Gastroesophageal sphincter (tissue), 4 donors: Measurements from ENCODE around the gene BMP5. TPM values are rescaled to one million over a fixed set of nuclear protein-coding genes. Genes with fewer than 3 reads are reported as not detected.

Experiments used
- ATAC-seq: fragments of 150-250 bp; one replicate; pipeline ENCODE4 v1.9.1; 2016; ENCODE audit warnings: mild to moderate bottlenecking, moderate library complexity
- H3K27ac ChIP-seq, 4 donors: fragments of 200-600 bp; sonication (generic) in 3 of 4; 1 replicate in 3 of 4; 2 replicates in 1 of 4; pipeline ENCODE4 v1.5.1; 2016 to 2019
- H3K27me3 ChIP-seq: fragments of 200-600 bp; sonication (generic); one replicate; pipeline ENCODE4 v1.5.1; 2019
- H3K36me3 ChIP-seq, 2 donors: fragments of 200-600 bp; sonication (generic); one replicate each; pipeline ENCODE4 v1.5.1; 2019; ENCODE audit warnings: control low read depth in 1 of 2
- H3K4me1 ChIP-seq, 3 donors: fragments of 200-600 bp; sonication (generic); 1 replicate in 2 of 3; 2 replicates in 1 of 3; pipeline ENCODE4 v1.5.1; 2016 to 2019; ENCODE audit warnings: control low read depth in 2 of 3
- H3K4me3 ChIP-seq, 2 donors: fragments of 200-600 bp; sonication (generic); one replicate each; pipeline ENCODE4 v1.5.1; 2019; ENCODE audit warnings: mild to moderate bottlenecking in 1 of 2, moderate library complexity in 1 of 2
- H3K9me3 ChIP-seq, 3 donors: fragments of 200-600 bp; sonication (generic); one replicate each; pipeline ENCODE4 v1.5.1; 2017 to 2019; ENCODE audit warnings: control low read depth in 2 of 3
- EP300 ChIP-seq: sonication (generic); formaldehyde crosslinking; IDR thresholded peaks from one replicate; pipeline ENCODE4 v1.6.1; 2017; ENCODE audit warnings: antibody characterized with exemption, mild to moderate bottlenecking
- POLR2A ChIP-seq, 2 donors: fragments of 450-650 bp; IDR thresholded peaks; one replicate each; pipeline ENCODE4 v1.6.1; 2017; ENCODE audit warnings: antibody characterized with exemption in 2 of 2, mild to moderate bottlenecking in 2 of 2, moderate library complexity in 1 of 2
- POLR2AphosphoS5 ChIP-seq: sonication (generic); formaldehyde crosslinking; IDR thresholded peaks from one replicate; pipeline ENCODE4 v1.6.1; 2017; ENCODE audit warnings: antibody characterized with exemption
- WGBS, 2 donors: methylation state at CpG; one replicate each; pipeline ENCODE4 v1.1.5; 2018; ENCODE audit warnings: low coverage in 1 of 2; 5-methylcytosine and 5-hydroxymethylcytosine counted together
- total RNA-seq, 4 donors: library from RNA; depleted of rRNA; stranded (reverse); fragments of >200 nt; gene quantifications; one replicate each; pipeline ENCODE4 v1.1.0, GENCODE V29; 2016
- TF ChIP-seq, protein P1 (sequence below), 4 experiments: fragments of 200-600 bp in 2 of 4; fragments of 450-650 bp in 2 of 4; sonication (generic) in 1 of 4; IDR thresholded peaks; one replicate each; pipeline ENCODE4 v1.5.1; 2017 to 2019; ENCODE audit warnings: antibody characterized with exemption in 4 of 4, mild to moderate bottlenecking in 2 of 4, moderate library complexity in 2 of 4

BMP5 gene
- total RNA-seq, 4 donors from 2014 or later, result 0.40 to 2.6 (median 0.89) TPM

- 56 to 83% methylated on average over 4 of the region's 4 CpGs for WGBS, 2 donors
- no peak for TF ChIP-seq POLR2AphosphoS5
- TF ChIP-seq, protein P1, sequence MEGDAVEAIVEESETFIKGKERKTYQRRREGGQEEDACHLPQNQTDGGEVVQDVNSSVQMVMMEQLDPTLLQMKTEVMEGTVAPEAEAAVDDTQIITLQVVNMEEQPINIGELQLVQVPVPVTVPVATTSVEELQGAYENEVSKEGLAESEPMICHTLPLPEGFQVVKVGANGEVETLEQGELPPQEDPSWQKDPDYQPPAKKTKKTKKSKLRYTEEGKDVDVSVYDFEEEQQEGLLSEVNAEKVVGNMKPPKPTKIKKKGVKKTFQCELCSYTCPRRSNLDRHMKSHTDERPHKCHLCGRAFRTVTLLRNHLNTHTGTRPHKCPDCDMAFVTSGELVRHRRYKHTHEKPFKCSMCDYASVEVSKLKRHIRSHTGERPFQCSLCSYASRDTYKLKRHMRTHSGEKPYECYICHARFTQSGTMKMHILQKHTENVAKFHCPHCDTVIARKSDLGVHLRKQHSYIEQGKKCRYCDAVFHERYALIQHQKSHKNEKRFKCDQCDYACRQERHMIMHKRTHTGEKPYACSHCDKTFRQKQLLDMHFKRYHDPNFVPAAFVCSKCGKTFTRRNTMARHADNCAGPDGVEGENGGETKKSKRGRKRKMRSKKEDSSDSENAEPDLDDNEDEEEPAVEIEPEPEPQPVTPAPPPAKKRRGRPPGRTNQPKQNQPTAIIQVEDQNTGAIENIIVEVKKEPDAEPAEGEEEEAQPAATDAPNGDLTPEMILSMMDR (IDR thresholded peaks at IDR 0.05), result no peak
- TF ChIP-seq EP300, result no peak
- TF ChIP-seq POLR2A (IDR thresholded peaks at IDR 0.05), result no peak
- ATAC-seq, result no peak
Observed at GRCh38 chr6:55836945-55837344, 38.4 kb downstream of the BMP5 start.

GRCh38 chr6:55836481-55836880 is 38.9 kb downstream of the BMP5 start:
- Histone ChIP-seq H3K27ac (no peak overlapping the region), H3K27me3 (no peaks in the 10 kb centered on the region), H3K4me1 (no peaks in the 10 kb centered on the region), H3K9me3 (no peaks in the 10 kb centered on the region), H3K4me3 (no peak overlapping the region), H3K36me3 (no peaks in the 10 kb centered on the region)
- TF ChIP-seq POLR2A (IDR thresholded peaks at IDR 0.05) (no peak), EP300 (no peak), POLR2AphosphoS5 (no peak)
- TF ChIP-seq, protein P1 (IDR thresholded peaks at IDR 0.05), result no peak
- 16 to 18% methylated on average over 3 of the region's 3 CpGs for WGBS, 2 donors
- no peak for ATAC-seq

More at GRCh38 chr6:55836945-55837344, 38.4 kb downstream of the BMP5 start:
- H3K4me3 ChIP-seq, result no peak overlapping the region
- H3K27ac ChIP-seq, result no peak overlapping the region
- no peaks in the 10 kb centered on the region for H3K4me1 ChIP-seq
- no peaks in the 10 kb centered on the region for H3K9me3 ChIP-seq
- H3K36me3 ChIP-seq, result no peaks in the 10 kb centered on the region
- H3K27me3 ChIP-seq, result no peaks in the 10 kb centered on the region

DNA sequence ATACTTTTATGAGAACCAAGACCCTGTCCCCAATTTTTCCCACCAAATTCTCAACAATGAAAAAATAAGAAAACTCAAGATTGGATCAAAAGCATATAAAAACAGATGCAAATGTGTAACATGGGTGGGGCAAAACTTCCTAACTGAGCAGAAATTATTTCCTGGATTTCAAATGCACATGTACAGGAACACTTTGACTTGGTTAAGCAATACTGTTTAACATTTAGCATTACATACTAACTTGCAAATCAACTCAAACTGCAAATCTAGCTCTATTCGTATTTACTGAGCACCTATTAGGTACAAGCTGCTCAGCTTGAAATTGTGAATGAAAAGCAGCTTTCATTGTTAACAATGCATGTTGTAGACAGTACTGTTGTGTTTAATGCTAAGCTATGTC is 40.2 kb downstream of the BMP5 start:
- Histone ChIP-seq H3K4me1 (no peaks in the 10 kb centered on the region), H3K4me3 (no peak overlapping the region), H3K27ac (no peak overlapping the region), H3K9me3 (no peaks in the 10 kb centered on the region), H3K27me3 (no peaks in the 10 kb centered on the region), H3K36me3 (no peaks in the 10 kb centered on the region)
- ATAC-seq, result no peak
- TF ChIP-seq POLR2A (IDR thresholded peaks at IDR 0.05) (no peak), EP300 (no peak)
- TF ChIP-seq, protein P1 (IDR thresholded peaks at IDR 0.05), result no peak
- 60 to 75% methylated on average over 1 of the region's 1 CpG for WGBS, 2 donors

DNA sequence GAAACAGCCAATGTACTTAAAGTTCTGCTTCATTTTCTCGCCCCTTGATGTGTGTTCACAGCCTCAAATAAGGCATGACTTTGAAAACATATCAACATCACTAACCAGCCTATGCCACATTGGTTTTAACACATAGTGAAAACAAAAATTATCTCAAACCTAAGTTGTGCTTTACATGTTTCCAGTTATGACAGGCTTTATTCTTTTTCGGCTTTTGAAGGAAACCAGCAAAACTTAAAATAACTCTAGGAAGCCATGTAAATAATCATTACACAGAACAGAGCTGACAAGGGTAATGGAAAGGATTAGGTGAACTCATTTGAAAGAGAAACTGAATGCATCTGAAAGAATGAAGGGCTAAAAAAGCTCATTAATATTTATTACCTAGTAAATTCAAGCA is 42.1 kb downstream of the BMP5 start:
- no peak overlapping the region for H3K27ac ChIP-seq
- no peaks in the 10 kb centered on the region for H3K36me3 ChIP-seq
- H3K27me3 ChIP-seq, result no peaks in the 10 kb centered on the region
- H3K9me3 ChIP-seq, result no peaks in the 10 kb centered on the region
- no peak for ATAC-seq
- TF ChIP-seq EP300 (no peak), POLR2AphosphoS5 (no peak), POLR2A (IDR thresholded peaks at IDR 0.05) (no peak)
- TF ChIP-seq, protein P1 (IDR thresholded peaks at IDR 0.05), result no peak
- no peak overlapping the region for H3K4me3 ChIP-seq
- no peaks in the 10 kb centered on the region for H3K4me1 ChIP-seq
- WGBS, 2 donors, result 66 to 84% methylated on average over 2 of the region's 2 CpGs

- peaks cover 0 to 9% (median 5%) of the 10 kb centered on the region in 3 donors for H3K4me1 ChIP-seq
- no peaks in the 10 kb centered on the region for H3K9me3 ChIP-seq
- H3K36me3 ChIP-seq, result no peaks in the 10 kb centered on the region
- H3K27me3 ChIP-seq, result no peaks in the 10 kb centered on the region
- ATAC-seq, result no peak
- TF ChIP-seq EP300 (no peak), POLR2AphosphoS5 (no peak), POLR2A (IDR thresholded peaks at IDR 0.05) (no peak)
- TF ChIP-seq, protein P1 (IDR thresholded peaks at IDR 0.05), result no peak
- H3K27ac ChIP-seq, result no peak overlapping the region
- no peak overlapping the region for H3K4me3 ChIP-seq
Observed at GRCh38 chr6:55827818-55828522, 47.4 kb downstream of the BMP5 start.
